GM18507 (cell line): ENCODE results near the gene PTPRN2.

Experiments
- DNase-seq: peaks from one replicate; pipeline ENCODE4 v3.0.0; 2011; ENCODE audit warnings: low read depth; ENCODE audit not compliant: insufficient read length; ENCODE audit errors: extremely low spot score
- FAIRE-seq: peaks from 2 replicates; lab custom pipeline; 2011; peaks lifted over from hg19 to GRCh38; lab: Jason Lieb, UNC

Gene PTPRN2

GRCh38 chr7:158559356-158559755 lies 28.3 kb downstream of the PTPRN2 start:
- DNase-seq, result no peak
- no peak for FAIRE-seq

DNA sequence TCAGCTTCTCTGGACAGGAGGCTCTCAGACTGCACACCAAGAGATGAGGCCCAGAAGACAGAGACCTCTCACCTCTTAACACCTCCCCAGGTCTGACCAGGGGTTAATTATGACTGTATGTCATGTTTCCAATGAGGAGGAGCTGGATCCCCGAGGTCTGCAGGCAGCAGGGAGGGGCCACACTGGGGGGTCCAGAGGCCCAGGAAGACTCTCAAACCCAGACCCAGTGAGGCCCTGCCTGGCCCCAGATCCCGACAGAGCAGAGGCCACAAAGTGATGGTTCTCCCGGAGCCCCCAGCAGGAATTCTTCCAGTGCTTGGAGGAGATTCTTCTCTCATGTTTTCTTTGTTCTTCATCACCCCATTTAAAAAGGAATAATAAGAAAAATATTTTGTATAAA lies 28.8 kb downstream of the PTPRN2 start:
- FAIRE-seq, result no peak

DNA sequence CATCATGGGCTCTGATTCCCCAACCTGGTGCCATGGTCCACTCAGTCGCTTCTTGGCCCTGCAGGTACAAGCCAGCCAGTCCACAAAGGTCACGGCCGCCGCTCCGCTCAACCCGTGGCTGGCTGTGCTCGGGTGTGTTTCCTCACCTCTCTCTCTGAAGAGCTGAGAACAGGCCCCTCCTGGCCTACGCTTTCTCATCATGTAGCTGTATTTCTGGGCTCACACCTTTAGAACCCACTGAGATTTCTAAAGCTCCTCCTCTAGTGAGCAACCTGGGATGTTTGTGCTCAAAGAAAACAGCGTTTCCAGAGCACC lies 30.2 kb downstream of the PTPRN2 start:
- no peak for FAIRE-seq
- DNase-seq, result no peak

More for the DNA sequence above, 28.8 kb downstream of the PTPRN2 start:
- DNase-seq, result no peak

- DNase-seq (no peak), FAIRE-seq (no peak)
Observed at GRCh38 chr7:158556721-158557440, 30.7 kb downstream of the PTPRN2 start.

- FAIRE-seq (no peak), DNase-seq (no peak)
Observed at GRCh38 chr7:158555034-158555520, 32.5 kb downstream of the PTPRN2 start.

GRCh38 chr7:158550886-158551452 lies 36.7 kb downstream of the PTPRN2 start:
- no peak for DNase-seq
- FAIRE-seq, result no peak

- FAIRE-seq (no peak), DNase-seq (no peak)
Observed at GRCh38 chr7:158550394-158550700, 37.3 kb downstream of the PTPRN2 start.

DNA sequence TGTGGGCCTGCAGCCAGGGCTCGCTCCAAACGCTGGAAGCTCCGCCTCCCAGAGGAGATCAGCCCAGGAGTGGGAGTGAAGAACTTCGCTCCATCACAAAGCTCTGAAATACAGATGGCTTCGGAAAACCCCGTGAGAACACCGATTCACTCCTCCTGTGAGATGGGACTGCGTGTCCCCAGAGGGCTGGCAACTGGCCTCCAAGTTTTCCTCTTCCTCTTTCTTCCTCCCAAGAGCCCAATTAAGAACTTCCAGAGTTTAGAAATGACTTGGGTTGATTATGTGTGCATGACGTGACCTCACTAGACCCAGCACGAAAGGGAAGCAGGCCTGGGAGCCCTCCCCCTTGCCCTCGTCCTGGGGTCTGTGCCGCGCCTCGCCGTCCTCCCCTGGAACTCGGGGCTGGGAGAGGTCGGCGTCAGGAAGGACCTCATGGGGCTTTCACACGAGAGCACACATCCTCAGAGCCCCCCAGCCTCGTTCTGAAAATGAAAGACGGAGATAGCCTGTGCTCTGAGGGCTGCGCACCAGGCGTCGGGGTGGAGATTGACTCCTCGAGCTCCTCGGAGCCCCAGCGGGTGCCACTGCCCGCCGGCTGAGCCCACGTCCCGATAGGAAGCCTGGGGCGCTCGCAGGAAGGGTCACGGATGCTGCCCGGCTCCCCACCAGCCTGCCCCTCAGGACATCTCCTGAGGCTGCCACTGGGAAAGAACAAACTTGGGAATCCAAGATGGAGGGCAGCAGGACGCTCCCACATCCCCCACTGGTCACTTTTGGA lies 37.8 kb downstream of the PTPRN2 start:
- no peak for FAIRE-seq
- no peak for DNase-seq

- DNase-seq (no peak), FAIRE-seq (no peak)
Observed at GRCh38 chr7:158549176-158549615, 38.4 kb downstream of the PTPRN2 start.

DNA sequence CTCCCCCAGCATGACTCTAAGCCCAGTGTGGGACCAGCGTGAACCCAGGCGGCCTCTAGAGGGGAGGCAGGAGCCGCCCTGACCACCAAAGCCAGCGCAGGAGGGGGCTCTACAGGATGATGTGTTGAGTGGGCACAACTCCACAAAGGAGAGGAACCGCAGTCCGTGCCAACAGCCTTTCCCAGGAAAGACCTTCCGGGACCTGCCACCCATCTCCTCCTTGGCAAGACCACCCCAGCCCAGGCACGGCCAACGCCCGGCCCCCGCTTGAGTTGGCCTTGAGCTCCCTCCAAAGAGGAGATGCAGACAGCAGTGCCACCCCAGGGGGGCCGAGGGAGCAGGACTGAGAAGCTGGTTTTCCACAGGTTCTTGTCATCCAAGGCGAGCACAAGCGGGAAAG lies 38.9 kb downstream of the PTPRN2 start:
- no peak for FAIRE-seq
- DNase-seq, result no peak

GRCh38 chr7:158547817-158548216 lies 39.8 kb downstream of the PTPRN2 start:
- FAIRE-seq (no peak), DNase-seq (no peak)

- DNase-seq, result no peak
- no peak for FAIRE-seq
Observed at GRCh38 chr7:158546626-158547025, 41.0 kb downstream of the PTPRN2 start.

- DNase-seq (no peak), FAIRE-seq (no peak)
Observed at GRCh38 chr7:158546214-158546613, 41.4 kb downstream of the PTPRN2 start.

DNA sequence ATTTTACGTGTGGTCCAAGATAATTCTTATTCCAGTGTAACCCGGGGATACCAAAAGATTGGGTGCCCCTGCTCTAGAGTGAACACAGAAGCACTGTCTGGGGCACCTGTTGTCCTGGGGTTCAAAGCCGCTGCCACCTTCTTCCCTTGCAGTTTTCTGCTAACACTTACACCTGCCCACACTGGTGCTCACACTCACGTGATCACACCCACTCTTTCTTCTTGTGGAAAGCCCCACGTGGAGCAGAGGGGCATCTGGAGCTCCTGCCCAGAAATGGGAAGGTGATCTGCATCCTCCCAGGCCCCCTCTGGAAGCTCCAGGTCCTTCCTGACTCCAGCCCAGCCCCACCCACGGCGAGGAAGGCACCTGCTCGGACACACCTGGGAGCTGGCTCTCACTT lies 42.9 kb downstream of the PTPRN2 start:
- DNase-seq (no peak), FAIRE-seq (no peak)

DNA sequence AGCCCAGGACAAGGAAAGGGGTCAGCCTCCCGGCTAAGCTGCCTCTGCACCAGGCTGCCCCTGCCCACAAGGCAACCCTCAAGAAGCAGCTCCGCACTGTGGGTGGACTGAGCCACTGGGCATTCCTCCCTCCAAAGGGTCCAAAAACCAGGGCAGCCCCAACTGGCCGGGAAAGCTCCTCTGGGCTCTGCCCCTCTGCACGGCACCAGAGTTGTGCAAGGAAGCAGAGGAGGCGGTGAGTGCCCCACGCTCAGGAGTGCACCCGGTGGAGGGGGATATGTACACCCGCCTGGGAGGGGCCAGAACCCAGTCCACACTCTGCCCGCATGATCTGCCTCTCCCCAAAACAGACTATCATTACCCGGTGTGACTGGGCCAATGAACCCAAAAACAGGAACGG lies 43.8 kb downstream of the PTPRN2 start:
- FAIRE-seq, result no peak
- DNase-seq, result no peak

- DNase-seq (no peak), FAIRE-seq (no peak)
Observed at GRCh38 chr7:158542651-158543566, 44.7 kb downstream of the PTPRN2 start.

- FAIRE-seq, result peak; percentile 59
Observed at GRCh38 chr7:158541346-158542010, 46.1 kb downstream of the PTPRN2 start.

GRCh38 chr7:158539711-158540146 lies 47.9 kb downstream of the PTPRN2 start:
- no peak for FAIRE-seq

More at GRCh38 chr7:158541346-158542010, 46.1 kb downstream of the PTPRN2 start:
- peak; percentile 43 for DNase-seq

More at GRCh38 chr7:158539711-158540146, 47.9 kb downstream of the PTPRN2 start:
- no peak for DNase-seq
